HG03442 (cell line): ENCODE results near the gene ATF3.

ENCODE experiments used
- ATAC-seq: cut with Tn5 transposase; IDR thresholded peaks from one replicate; pipeline ENCODE4 v1.9.1; 2021; ENCODE audit warnings: mild to moderate bottlenecking, moderate library complexity; ENCODE audit not compliant: unreplicated experiment

The ATF3 gene

GRCh38 chr1:212586206-212587015 lies 22.1 kb upstream of the ATF3 start:
- peak; percentile 95 for ATAC-seq

DNA sequence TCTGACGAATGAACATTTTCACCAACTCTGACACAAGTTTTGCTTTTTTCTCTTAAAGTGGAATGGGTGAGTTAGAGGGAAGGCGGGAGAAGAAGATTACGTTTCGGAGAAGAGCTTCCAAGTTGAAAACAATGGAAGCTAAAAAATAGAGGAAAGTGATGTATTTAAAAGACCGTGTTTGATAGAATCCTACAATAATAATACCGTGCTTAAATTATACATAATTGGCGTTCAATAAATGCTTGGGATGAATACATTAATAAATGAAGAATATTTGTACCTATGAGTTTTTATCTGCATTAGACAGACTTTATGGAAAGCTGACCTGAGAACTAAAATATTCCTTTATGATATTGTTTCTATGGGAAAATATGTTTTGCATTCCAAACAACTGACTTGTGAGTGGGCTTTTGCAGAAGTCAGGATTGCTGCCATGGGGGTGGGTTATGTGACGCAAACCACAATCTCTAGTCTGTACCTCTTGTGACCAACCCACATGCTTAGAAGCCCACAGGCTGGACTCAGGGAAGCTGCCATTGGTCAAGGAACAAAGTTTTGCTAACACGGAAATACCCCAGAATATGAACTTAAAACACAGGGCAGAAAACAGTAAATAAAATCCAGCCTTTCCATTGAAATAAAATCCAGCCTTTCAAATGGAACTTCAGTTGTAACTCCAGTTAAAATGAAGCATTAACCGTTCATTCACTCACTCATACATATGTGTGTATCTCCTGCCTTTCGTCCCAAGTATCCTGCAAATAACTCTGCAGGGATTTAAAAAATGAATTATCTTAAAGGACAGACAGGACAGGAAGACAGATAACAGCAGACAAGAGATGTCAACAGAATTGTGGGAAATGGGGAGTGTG lies 21.3 kb upstream of the ATF3 start:
- no peak for ATAC-seq

DNA sequence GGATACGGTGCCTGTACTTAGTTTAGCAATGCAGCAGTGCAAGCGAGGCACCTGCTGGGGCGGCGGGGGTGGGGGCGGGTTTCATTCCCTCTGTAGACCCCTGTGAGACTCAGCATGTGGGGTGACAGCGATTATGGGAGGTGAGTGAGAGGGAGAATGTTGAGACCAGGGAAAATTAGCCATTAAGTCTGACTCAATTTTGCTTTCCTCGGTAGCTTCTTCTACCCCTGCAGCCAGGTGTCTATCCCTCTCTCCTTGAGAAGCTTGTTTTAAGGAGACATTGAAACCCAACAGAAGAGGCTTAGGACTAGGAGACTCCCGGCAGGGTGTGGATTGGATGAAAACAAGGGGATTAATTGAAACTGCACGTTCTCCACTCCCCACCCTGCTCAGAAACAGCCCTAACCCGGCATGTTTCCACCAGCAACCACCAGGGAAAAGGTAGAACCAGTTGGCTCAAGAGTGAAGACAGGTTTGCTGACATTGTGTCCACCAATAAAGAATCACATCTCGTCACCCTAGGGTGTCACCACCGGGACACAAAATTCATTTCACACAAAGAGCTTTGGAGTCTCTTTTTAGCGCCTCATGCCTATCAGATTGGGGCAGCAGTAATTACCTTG lies 20.6 kb upstream of the ATF3 start:
- no peak for ATAC-seq

DNA sequence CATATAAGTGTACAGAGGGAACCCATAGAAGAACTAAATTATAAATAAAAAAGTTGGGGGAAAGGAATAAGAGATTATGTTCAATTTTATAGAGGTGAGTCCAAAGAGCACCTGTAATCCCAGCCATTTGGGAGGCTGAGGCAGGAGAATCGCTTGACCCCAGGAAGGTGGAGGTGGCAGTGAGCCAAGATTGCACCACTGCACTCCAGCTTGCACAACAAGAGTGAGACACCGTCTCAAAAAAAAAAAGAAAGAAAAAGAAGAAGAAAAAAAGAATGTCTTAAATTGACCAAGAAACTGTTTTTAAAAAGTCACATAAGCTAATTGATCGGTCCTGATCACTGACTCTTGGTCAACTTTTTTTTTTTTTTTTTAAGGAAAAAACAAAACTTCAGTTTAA lies 19.1 kb upstream of the ATF3 start:
- ATAC-seq: no peak

DNA sequence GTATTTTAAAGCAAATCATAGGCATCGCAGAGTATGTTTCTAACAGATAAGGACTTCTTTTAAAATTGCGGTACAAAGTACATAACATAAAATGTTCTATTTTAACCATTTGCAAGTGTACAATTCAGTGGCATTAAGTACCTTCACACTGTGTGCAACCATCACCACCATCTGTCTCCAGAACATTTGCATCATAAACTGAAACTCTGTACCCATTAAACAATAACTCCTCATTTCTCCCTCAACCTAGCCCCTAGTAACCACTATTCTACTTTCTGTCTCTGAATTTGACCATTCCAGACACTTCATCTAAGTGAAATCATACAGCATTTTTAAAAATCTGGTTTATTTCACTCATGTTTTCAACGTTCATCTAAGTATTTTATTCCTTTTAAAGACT lies 16.6 kb upstream of the ATF3 start:
- no peak for ATAC-seq

DNA sequence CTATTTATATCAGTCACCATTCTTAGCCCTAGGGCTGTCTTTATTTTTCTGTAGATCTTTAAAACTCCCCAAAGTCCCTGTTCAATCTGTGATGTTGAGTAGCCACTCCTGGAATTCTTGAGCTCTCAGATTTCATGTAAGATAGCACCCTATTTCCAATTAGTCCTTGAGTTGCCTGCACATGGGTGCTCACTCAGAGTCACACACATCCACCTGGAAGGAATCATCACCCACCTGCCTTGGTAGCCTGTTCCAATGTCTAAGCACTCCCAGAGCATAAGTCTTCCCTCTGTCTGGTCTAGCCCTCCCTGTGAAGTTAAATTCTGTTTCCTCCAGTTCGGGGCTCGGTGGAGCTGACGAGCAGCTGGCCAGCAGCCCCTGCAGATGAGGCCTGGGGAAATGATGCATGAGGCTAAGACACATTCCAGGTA lies 14.7 kb upstream of the ATF3 start:
- ATAC-seq: no peak

DNA sequence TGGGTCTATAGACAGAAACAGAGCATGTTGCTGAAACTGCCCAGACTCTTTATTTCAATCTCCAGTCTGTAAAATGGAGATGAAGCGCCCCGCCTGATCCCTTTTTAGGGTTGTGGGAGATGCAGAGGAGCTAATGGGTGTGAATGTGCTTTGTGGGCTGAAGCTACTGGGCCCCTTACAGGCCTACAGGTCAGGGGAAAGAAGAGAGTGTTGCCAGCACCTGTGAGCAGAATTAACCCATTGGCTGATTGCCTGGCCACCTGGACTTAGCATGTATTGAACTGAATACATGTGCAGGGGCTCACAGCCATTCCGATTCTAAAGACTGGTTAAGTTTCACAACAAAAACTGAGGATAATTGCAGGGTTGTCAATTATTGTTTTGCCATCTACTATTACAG lies 13.9 kb upstream of the ATF3 start:
- ATAC-seq: no peak

GRCh38 chr1:212595229-212595628 lies 13.3 kb upstream of the ATF3 start:
- ATAC-seq: no peak

DNA sequence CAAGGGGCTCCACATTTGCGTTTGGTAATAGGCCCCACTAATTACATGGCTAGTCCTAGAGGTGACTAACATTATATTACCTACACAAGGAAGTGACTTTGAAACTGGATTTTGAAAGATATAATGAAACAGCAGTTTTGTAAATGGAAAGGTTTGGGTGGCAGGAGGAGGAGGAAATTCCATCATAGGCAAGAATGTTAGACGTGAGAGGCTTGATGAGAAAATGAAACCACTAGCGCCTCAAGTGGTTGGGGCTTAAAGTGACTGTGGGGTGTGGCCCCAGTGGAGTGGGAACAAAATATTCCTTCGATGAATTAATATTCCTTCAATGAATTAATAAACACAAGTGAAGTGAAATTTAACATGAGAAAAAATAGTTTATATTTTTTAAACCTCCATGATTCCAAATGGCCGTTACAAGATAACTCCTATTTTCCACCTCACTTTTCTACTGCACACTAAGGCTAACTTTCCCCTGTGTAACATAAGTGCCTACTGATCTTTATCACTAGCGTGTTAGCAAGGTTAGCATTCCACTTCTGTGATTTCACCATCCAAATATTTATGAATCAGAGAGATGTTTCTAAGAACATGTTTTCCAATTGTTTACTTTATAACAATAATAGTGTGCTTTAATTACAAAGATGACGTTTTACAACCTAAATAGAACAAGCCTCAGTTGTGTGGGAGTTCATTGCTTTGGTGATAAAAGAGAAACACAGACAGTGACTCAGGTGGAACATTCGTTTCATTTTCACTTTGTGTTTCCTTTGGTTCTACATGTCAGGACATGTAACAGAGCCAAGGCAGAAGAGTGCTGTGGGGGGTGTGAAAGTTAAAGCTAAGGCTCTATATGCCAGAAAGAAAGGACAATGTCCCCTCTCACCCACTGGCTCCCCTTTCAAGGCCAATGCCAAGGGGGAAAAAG lies 12.5 kb upstream of the ATF3 start:
- ATAC-seq: peak; percentile 95

DNA sequence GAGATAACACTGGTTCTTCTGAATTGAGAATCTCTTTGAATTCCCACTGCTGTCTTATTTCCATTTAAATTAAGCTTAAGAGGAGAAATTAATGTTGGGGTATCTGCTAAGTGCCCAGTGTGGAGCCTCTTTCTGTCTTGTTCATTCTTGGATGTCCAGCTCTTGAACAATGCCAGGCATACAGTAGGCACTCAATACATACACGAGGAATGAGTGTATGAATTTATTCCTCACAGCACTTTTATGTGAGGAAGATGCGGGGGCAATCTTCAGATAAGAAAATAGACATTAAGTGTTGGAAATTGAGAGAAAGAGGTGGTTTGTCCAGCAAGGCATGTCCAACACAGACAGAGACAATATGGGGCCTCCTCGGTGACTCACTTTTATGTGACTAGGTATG lies 11.8 kb upstream of the ATF3 start:
- ATAC-seq: no peak

DNA sequence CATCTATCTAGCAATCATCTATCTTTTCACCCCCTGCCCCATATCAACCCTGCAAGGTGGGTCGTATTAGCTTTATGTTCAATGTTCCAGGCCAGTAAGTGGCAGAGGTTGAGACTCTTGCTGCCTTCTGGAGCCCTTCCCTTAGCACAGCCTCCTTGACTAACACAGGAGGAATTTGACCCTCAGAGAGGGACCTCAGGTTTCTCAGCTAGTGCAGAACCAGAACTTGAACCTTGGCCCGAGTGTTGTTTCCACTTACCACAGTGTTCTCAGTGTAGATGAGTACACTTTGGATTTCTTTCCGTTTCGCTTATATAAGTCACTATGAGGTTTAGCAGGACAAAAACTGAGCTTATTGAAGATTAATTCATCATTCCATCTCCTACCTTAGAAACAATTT lies 11.1 kb upstream of the ATF3 start:
- no peak for ATAC-seq

- no peak for ATAC-seq
Measured at GRCh38 chr1:212600071-212600915, 8.3 kb upstream of the ATF3 start.

DNA sequence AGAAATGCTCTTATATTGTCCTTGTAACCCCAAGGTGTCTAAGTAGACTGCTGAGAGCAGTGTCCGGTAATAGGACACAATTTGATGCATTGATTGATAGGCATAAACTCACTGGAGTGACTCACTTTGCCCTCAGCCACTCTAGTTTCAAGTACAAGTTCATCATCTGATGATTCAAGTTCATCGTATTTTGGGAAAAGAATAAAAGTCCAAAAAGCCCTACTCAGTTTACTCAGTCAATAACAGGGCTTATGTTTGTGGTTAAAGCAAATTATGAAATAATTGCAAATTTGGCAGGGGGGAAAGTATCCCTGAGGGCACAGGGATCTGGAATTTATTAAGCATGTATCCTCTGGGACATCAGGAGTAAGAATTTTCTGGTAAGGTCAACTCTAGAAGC lies 7.6 kb upstream of the ATF3 start:
- ATAC-seq: no peak

DNA sequence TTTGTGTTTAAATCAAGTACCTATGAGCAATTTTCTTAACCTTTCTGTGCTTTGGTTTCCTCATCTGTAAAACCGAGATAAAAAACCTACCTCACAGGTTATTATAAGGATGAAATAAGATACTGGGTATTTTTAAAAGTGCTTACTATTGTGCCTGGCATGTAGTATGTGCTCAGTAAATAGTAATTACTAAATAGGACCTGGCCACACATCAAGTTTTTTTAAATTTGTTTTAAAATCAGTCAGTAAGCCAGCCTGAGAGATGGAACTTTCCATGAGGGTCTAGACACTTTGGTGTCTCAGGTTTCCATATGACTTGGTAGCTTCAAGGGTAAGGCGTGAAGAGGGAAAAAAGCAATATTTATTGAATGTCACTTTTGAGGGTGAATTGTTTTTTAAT lies 7.0 kb upstream of the ATF3 start:
- no peak for ATAC-seq

DNA sequence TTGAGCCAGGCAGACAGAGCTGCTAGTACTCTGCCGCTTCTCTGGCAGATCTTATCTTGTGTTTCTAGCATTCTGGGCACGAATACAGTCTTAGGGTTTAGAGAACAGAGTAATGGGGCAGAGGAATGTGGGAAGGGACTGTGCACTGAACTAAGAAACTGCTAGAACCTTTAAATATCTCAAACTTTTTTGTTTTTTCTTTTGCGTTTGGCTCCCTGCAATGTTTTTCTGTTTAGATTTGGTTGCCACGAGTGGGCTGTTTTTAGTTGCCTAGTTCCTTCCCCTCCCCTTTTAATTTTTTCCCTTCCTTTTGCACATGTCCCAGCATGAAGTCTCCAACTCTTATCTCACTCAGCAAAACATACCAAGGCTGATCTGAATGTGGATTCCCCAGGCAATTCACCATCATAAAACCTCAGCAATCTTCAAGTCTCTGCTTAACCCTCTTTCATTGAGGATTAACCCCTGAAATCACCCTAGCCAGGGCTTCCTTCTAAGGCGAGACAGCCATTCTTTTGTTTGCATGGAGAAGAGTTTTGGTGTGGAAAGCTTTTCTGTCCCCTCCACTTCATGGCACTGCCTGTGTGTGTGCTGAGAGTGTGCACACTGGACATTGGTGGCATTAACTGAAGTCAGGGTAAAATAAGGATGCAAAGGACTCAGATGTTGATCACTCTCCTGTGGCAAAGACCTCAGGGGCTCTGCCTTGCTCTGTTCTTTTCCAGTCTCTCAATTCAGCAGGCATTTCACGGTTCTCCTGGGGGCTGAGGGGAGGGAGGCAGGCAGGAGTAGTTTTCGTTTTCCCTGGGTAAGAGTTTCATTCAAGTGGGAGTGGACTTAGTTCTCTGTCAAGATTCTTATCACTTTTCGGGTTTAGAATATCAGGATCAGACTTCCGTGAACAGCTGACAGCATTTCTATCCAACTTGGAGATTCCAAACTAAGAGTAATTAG lies 2.8 kb upstream of the ATF3 start:
- no peak for ATAC-seq

DNA sequence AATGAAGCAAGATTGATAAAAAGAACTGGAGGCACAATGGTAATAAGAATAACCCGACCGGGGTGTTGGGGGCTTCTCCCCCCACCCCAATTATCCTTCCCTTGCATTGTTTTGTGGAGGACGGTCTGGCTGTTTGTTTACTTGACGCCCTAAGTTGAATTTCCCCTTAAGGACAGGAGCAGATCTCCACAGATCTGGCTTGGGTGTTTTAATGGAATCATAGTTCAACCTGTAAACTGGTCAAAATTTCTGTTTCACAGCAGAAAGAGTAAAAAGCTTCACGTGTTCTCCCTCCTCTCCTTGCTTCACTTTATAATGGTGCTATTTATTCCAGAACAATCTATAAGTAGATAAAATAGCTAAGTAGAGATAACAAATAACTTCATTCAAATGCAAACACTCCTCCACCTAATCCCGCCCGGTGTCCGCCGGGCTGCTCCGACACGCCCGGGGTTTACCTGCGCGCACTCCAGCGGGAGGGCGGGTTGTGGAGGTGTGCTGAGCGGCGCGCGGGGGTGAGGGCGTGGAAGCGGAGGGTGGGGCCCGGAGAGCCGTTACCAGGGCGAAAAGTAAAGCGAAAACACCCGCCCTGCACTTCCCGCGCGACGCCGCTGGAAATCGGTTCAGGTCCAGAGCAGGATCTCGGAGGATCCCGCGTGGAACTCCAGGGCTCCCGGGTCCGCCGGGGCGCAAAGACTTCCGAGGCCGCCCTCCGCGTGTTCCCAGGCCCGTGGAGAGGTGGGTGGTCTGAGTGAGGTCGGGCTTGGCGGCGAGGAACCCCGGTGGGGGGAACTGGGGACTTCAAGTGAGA lies 2.0 kb upstream of the ATF3 start:
- no peak for ATAC-seq

DNA sequence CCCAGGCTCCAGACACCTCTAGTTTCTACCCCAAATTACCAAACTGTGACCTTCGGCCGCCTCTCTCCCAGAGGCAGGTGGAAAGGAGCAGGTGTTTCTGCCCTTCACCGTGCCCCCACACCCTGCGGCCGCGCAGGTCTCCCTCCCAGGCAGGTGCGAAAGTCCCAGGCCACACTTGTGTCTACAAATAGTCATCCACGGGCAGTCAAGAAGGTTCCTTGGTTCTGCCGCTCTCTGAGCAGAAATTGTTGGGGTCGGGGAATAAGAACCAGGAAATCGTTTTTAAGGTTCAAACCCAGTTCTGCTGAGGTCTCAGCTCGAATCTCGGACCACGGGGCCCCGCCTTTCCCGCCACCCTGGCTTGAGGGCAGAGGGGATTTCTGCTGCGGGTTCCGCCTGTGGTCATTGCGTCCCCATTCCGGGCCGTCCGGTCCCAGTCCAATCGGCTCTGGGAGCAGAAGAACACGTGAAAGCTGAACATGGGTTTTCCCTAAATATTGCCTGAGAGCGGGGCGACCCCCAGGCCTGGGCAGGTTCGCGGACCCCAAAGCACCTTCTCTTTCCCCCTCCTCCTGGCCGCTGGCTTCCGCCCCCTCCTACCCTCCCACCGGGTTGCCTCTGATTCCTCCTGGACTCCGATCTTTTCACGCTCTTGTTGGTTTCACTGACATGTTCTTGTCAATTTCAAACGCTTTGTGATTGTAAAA lies 1.2 kb upstream of the ATF3 start:
- ATAC-seq: no peak
